HepG2 (cell line): ENCODE results near the gene CBLN3. TPM values are rescaled to one million over a fixed set of nuclear protein-coding genes. Genes with fewer than 3 reads are reported as not detected.

Experiments used
- CENPBD1 ChIP-seq: sonication (generic); formaldehyde crosslinking; IDR thresholded peaks from 2 replicates; pipeline ENCODE4 v1.8.0; 2022; ENCODE audit warnings: missing genetic modification reagents, low read depth, mild to moderate bottlenecking, borderline replicate concordance
- CREB3 ChIP-seq: sonication (generic); formaldehyde crosslinking; IDR thresholded peaks from 2 replicates; pipeline ENCODE4 v1.5.0; 2020; ENCODE audit warnings: missing genetic modification reagents
- HDAC6 ChIP-seq: fragments of 200-600 bp; sonication (generic); IDR thresholded peaks from 2 replicates; pipeline ENCODE4 v1.7.0; 2017; ENCODE audit warnings: mild to moderate bottlenecking, antibody characterized with exemption, low read length, low read depth
- MNT ChIP-seq: fragments of 450-650 bp; IDR thresholded peaks from 2 replicates; pipeline ENCODE4 v1.6.1; 2016
- RBAK ChIP-seq: sonication (generic); formaldehyde crosslinking; IDR thresholded peaks from 2 replicates; pipeline ENCODE4 v1.5.1; 2020; ENCODE audit warnings: mild to moderate bottlenecking, missing genetic modification reagents
- RBFOX2 ChIP-seq: fragments of 200-400 bp; formaldehyde crosslinking; IDR thresholded peaks from 2 replicates; pipeline ENCODE4 v1.6.1; 2017; ENCODE audit warnings: low read depth, mild to moderate bottlenecking, low read length
- STAT5B ChIP-seq: sonication (generic); formaldehyde crosslinking; IDR thresholded peaks from 2 replicates; pipeline ENCODE4 v1.4.0; 2020; ENCODE audit warnings: missing genetic modification reagents
- TARDBP ChIP-seq: sonication (generic); formaldehyde crosslinking; IDR thresholded peaks from 2 replicates; pipeline ENCODE4 v1.8.0; 2022; ENCODE audit warnings: mild to moderate bottlenecking, missing genetic modification reagents
- UBTF ChIP-seq: sonication (generic); formaldehyde crosslinking; IDR thresholded peaks from 2 replicates; pipeline ENCODE4 v1.4.0; 2020; ENCODE audit warnings: mild to moderate bottlenecking, missing genetic modification reagents
- ZBTB20 ChIP-seq: sonication (generic); formaldehyde crosslinking; IDR thresholded peaks from 2 replicates; pipeline ENCODE4 v1.8.1; 2023; ENCODE audit warnings: missing genetic modification reagents, low read depth, mild to moderate bottlenecking, borderline replicate concordance
- ZNF224 ChIP-seq: sonication (generic); formaldehyde crosslinking; IDR thresholded peaks from 2 replicates; pipeline ENCODE4 v1.5.0; 2020; ENCODE audit warnings: mild to moderate bottlenecking, missing genetic modification reagents
- ZNF766 ChIP-seq: sonication (generic); formaldehyde crosslinking; IDR thresholded peaks from 2 replicates; pipeline ENCODE4 v1.5.0; 2020; ENCODE audit warnings: missing genetic modification reagents, borderline replicate concordance
- ZNF839 ChIP-seq: sonication (generic); formaldehyde crosslinking; IDR thresholded peaks from 2 replicates; pipeline ENCODE4 v1.4.0; 2020; ENCODE audit warnings: missing genetic modification reagents, mild to moderate bottlenecking, borderline replicate concordance
- polyA plus RNA-seq, 8 experiments: library from polyadenylated mRNA; depleted of rRNA in 3 of 8; stranded (reverse) in 7 of 8; unstranded in 1 of 8; fragments of >200 nt; fragmentation: Illumina TruSeq in 4 of 8; extraction: Trizol in 4 of 8; gene quantifications; 2 replicates each; pipeline versions ENCODE4 v1.2.1 to v1.2.3, GENCODE V29; 2011 to 2016; ENCODE audit warnings: low read depth in 4 of 8, missing spikeins in 1 of 8, mixed read lengths in 1 of 8; ENCODE audit not compliant: insufficient read depth in 1 of 8
- total RNA-seq, 5 experiments: library from RNA; depleted of rRNA; stranded (reverse); fragments of >200 nt; fragmentation: Illumina TruSeq; extraction: Trizol; gene quantifications; 2 replicates each; pipeline ENCODE4 v1.2.3, GENCODE V29; 2016; ENCODE audit warnings: low read depth in 1 of 5
- TF ChIP-seq, protein P1 (sequence below): sonication (generic); formaldehyde crosslinking; IDR thresholded peaks from 2 replicates; pipeline ENCODE4 v1.9.0; 2021; ENCODE audit warnings: missing genetic modification reagents, mild to moderate bottlenecking, borderline replicate concordance
- TF ChIP-seq, protein P2 (sequence below): sonication (generic); formaldehyde crosslinking; IDR thresholded peaks from 2 replicates; pipeline ENCODE4 v1.5.0; 2020; ENCODE audit warnings: mild to moderate bottlenecking, missing genetic modification reagents, borderline replicate concordance

The CBLN3 gene
- total and polyA plus RNA-seq, 2 of the 13 experiments (the other 11 are each of a cell fraction or from before 2014, with no cell fraction given), result 0.66 to 0.98 TPM

- TF ChIP-seq CENPBD1 (CRISPR knock-in tag), result no peak
- TF ChIP-seq RBAK (CRISPR knock-in tag), result no peak; the same call in 1 of the 2 replicates
- no peak for TF ChIP-seq CREB3 (CRISPR knock-in tag)
- peak; percentile 97; the same call in 1 of the 2 replicates for TF ChIP-seq ZBTB20
- TF ChIP-seq, protein P1, sequence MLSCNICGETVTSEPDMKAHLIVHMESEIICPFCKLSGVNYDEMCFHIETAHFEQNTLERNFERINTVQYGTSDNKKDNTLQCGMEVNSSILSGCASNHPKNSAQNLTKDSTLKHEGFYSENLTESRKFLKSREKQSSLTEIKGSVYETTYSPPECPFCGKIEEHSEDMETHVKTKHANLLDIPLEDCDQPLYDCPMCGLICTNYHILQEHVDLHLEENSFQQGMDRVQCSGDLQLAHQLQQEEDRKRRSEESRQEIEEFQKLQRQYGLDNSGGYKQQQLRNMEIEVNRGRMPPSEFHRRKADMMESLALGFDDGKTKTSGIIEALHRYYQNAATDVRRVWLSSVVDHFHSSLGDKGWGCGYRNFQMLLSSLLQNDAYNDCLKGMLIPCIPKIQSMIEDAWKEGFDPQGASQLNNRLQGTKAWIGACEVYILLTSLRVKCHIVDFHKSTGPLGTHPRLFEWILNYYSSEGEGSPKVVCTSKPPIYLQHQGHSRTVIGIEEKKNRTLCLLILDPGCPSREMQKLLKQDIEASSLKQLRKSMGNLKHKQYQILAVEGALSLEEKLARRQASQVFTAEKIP (CRISPR knock-in tag), result no peak
- 0 out of 2 replicates have a peak, but pooled peaks have one; percentile 7 for TF ChIP-seq STAT5B (CRISPR knock-in tag)
- TF ChIP-seq UBTF (CRISPR knock-in tag), result peak; percentile 75
- TF ChIP-seq HDAC6, result no peak
- TF ChIP-seq TARDBP (CRISPR knock-in tag), result peak; percentile 76; the same call in 1 of the 2 replicates
- peak; percentile 60; the same call in 1 of the 2 replicates for TF ChIP-seq ZNF839 (CRISPR knock-in tag)
- TF ChIP-seq, protein P2, sequence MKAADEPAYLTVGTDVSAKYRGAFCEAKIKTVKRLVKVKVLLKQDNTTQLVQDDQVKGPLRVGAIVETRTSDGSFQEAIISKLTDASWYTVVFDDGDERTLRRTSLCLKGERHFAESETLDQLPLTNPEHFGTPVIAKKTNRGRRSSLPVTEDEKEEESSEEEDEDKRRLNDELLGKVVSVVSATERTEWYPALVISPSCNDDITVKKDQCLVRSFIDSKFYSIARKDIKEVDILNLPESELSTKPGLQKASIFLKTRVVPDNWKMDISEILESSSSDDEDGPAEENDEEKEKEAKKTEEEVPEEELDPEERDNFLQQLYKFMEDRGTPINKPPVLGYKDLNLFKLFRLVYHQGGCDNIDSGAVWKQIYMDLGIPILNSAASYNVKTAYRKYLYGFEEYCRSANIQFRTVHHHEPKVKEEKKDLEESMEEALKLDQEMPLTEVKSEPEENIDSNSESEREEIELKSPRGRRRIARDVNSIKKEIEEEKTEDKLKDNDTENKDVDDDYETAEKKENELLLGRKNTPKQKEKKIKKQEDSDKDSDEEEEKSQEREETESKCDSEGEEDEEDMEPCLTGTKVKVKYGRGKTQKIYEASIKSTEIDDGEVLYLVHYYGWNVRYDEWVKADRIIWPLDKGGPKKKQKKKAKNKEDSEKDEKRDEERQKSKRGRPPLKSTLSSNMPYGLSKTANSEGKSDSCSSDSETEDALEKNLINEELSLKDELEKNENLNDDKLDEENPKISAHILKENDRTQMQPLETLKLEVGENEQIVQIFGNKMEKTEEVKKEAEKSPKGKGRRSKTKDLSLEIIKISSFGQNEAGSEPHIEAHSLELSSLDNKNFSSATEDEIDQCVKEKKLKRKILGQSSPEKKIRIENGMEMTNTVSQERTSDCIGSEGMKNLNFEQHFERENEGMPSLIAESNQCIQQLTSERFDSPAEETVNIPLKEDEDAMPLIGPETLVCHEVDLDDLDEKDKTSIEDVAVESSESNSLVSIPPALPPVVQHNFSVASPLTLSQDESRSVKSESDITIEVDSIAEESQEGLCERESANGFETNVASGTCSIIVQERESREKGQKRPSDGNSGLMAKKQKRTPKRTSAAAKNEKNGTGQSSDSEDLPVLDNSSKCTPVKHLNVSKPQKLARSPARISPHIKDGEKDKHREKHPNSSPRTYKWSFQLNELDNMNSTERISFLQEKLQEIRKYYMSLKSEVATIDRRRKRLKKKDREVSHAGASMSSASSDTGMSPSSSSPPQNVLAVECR (CRISPR knock-in tag), result peak; percentile 74; the same call in 1 of the 2 replicates
- TF ChIP-seq ZNF224, result no peak
- no peak for TF ChIP-seq RBFOX2
- no peak for TF ChIP-seq MNT
- no peak for TF ChIP-seq ZNF766 (CRISPR knock-in tag)
Observed at GRCh38 chr14:24426912-24427536, 2.4 kb downstream of the CBLN3 start (continued).
